DND-41 (cell line): ENCODE results near the gene SHOC2.

ENCODE experiments used
- ATAC-seq: fragments of 200-7000 bp; cut with Tn5 transposase; 3 replicates; pipeline ENCODE4 v1.9.1; 2021; ENCODE audit warnings: low read depth; ENCODE audit not compliant: insufficient read depth
- DNase-seq: peaks from one replicate; pipeline ENCODE4 v3.0.0-alpha.2; 2020
- H2AFZ ChIP-seq: 2 replicates; pipeline ENCODE4 v1.6.0; 2012; ENCODE audit warnings: low read depth, low read length
- H3K27ac ChIP-seq: 2 replicates; pipeline ENCODE4 v1.5.1; 2012; ENCODE audit warnings: low read length, inconsistent platforms
- H3K27me3 ChIP-seq: fragments of 200-600 bp; sonication (generic); 2 replicates; pipeline ENCODE4 v1.6.0; 2012; ENCODE audit warnings: low read length, mild to moderate bottlenecking, inconsistent platforms; ENCODE audit not compliant: insufficient read depth, poor library complexity
- H3K36me3 ChIP-seq: 2 replicates; pipeline ENCODE4 v1.5.1; 2012; ENCODE audit warnings: low read length, inconsistent platforms; ENCODE audit not compliant: insufficient read depth
- H3K4me1 ChIP-seq: 2 replicates; pipeline ENCODE4 v1.5.1; 2012; ENCODE audit warnings: mild to moderate bottlenecking, low read length; ENCODE audit not compliant: insufficient read depth
- H3K4me2 ChIP-seq: 2 replicates; pipeline ENCODE4 v1.6.0; 2012; ENCODE audit warnings: mild to moderate bottlenecking, moderate library complexity, low read length, inconsistent platforms; ENCODE audit not compliant: insufficient read depth
- H3K4me3 ChIP-seq, 2 experiments: fragments of 200-600 bp in 1 of 2; shearing (Covaris generic) in 1 of 2; 2 replicates each; pipeline ENCODE4 v1.5.1; 2012 to 2016; ENCODE audit warnings: inconsistent platforms in 2 of 2, low read length in 2 of 2, mild to moderate bottlenecking in 2 of 2, low read depth in 1 of 2, moderate library complexity in 1 of 2
- H3K79me2 ChIP-seq: 2 replicates; pipeline ENCODE4 v1.6.0; 2012; ENCODE audit warnings: low read length, inconsistent platforms; ENCODE audit not compliant: insufficient read depth
- H3K9ac ChIP-seq: 2 replicates; pipeline ENCODE4 v1.6.0; 2012; ENCODE audit warnings: low read depth, mild to moderate bottlenecking, inconsistent platforms, low read length, moderate library complexity
- H3K9me3 ChIP-seq: 2 replicates; pipeline ENCODE4 v1.5.1; 2012; ENCODE audit warnings: low read length, moderate library complexity, mild to moderate bottlenecking, inconsistent platforms; ENCODE audit not compliant: insufficient read depth, severe bottlenecking
- H4K20me1 ChIP-seq: 2 replicates; pipeline ENCODE4 v1.6.0; 2012; ENCODE audit warnings: low read length; ENCODE audit not compliant: insufficient read depth
- CTCF ChIP-seq: IDR thresholded peaks from 2 replicates; pipeline ENCODE4 v1.5.1; 2012; ENCODE audit warnings: borderline replicate concordance, low read length, moderate library complexity, mild to moderate bottlenecking; ENCODE audit not compliant: poor library complexity, severe bottlenecking; ENCODE audit errors: extremely low read depth
- EZH2 ChIP-seq: IDR thresholded peaks from 3 replicates; pipeline ENCODE4 v1.6.1; 2012; ENCODE audit warnings: borderline replicate concordance, low read depth, mild to moderate bottlenecking, moderate library complexity, low read length, inconsistent platforms; ENCODE audit not compliant: severe bottlenecking

The SHOC2 gene

GRCh38 chr10:110881905-110882304, 37.5 kb upstream of the SHOC2 start:
- TF ChIP-seq EZH2 (no peak), CTCF (no peak)
- H4K20me1 ChIP-seq: no peaks in the 10 kb centered on the region
- no peaks in the 10 kb centered on the region for H3K9me3 ChIP-seq
- H3K27ac ChIP-seq: no peak overlapping the region
- H3K27me3 ChIP-seq: no peaks in the 10 kb centered on the region
- no peak overlapping the region for H2AFZ ChIP-seq
- no peak overlapping the region for H3K4me2 ChIP-seq
- no peak overlapping the region for H3K4me3 ChIP-seq
- peaks cover 59% of the 10 kb centered on the region for H3K36me3 ChIP-seq
- no peak overlapping the region for H3K9ac ChIP-seq
- DNase-seq: no peak
- peaks cover 4% of the 10 kb centered on the region; the same call in 1 of the 2 replicates for H3K79me2 ChIP-seq
- ATAC-seq: no peak
- no peaks in the 10 kb centered on the region for H3K4me1 ChIP-seq

GRCh38 chr10:110883924-110884323, 35.5 kb upstream of the SHOC2 start:
- Histone ChIP-seq H3K27me3 (no peaks in the 10 kb centered on the region), H2AFZ (no peak overlapping the region), H3K9ac (no peak overlapping the region), H3K36me3 (peaks cover 56% of the 10 kb centered on the region), H3K4me2 (no peak overlapping the region), H3K9me3 (no peaks in the 10 kb centered on the region), H4K20me1 (no peaks in the 10 kb centered on the region), H3K4me3 (no peak overlapping the region), H3K79me2 (no peaks in the 10 kb centered on the region), H3K4me1 (no peaks in the 10 kb centered on the region), H3K27ac (no peak overlapping the region)
- TF ChIP-seq EZH2 (no peak), CTCF (no peak)
- ATAC-seq (no peak), DNase-seq (no peak)

- Histone ChIP-seq H3K4me1 (no peaks in the 10 kb centered on the region), H4K20me1 (no peaks in the 10 kb centered on the region), H3K79me2 (no peaks in the 10 kb centered on the region), H3K4me2 (no peak overlapping the region), H3K9ac (no peak overlapping the region), H2AFZ (no peak overlapping the region), H3K4me3 (no peak overlapping the region), H3K27me3 (no peaks in the 10 kb centered on the region), H3K27ac (no peak overlapping the region), H3K36me3 (peaks cover 67% of the 10 kb centered on the region), H3K9me3 (no peaks in the 10 kb centered on the region)
- DNase-seq (no peak), ATAC-seq (no peak)
- TF ChIP-seq CTCF: no peak
- no peak for TF ChIP-seq EZH2
These were observed 33.3 kb upstream of the SHOC2 start for GRCh38 chr10:110885932-110886674.
